ENCODE data around the gene ITGA3. TPM values are rescaled to one million over a fixed set of nuclear protein-coding genes. Genes with fewer than 3 reads are reported as not detected.

Gene ITGA3
- total RNA-seq, 1 experiment from 2014 or later = 392 TPM

DNA sequence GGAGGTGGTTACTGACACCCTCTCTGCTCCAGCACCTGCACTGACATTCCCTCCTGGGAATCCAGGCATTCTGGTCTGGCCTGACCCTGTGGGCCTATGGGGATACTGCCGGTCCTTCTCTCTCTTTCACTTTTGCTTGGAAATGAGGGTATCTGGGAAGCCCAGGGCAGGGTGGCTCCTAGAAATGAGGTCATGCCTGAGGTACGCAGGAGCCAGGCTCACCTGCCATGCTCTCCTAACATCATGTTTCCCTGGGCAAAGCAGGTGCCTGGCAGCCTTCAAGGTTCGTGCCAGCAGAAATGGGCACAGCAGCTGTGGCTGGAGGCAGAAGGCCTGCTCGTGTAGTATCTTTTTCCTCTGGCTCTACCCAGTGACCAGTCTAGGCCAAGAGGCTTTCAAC lies 3.3 kb downstream of the ITGA3 start:
- TF ChIP-seq ZNF274 (IDR thresholded peaks at IDR 0.05; ENCODE audit: low read depth, low read length) = no peak
- no peak for TF ChIP-seq EZH2phosphoT487 (IDR thresholded peaks at IDR 0.05; ENCODE audit: borderline replicate concordance)
- TF ChIP-seq ELF1 (IDR thresholded peaks at IDR 0.05; ENCODE audit: borderline replicate concordance, low read depth) = no peak
- TF ChIP-seq SIN3A (IDR thresholded peaks at IDR 0.05; ENCODE audit: low read depth) = no peak
- TF ChIP-seq JUND (IDR thresholded peaks at IDR 0.05) = no peak
- no peak for TF ChIP-seq REST (IDR thresholded peaks at IDR 0.05; ENCODE audit: low read depth)
- no peak for TF ChIP-seq EGR1 (IDR thresholded peaks at IDR 0.05; ENCODE audit: low read depth)
- no peak for TF ChIP-seq POLR2A (IDR thresholded peaks at IDR 0.05; ENCODE audit: borderline replicate concordance, extremely low read depth, insufficient read depth, insufficient read length)
- TF ChIP-seq CBX3 (IDR thresholded peaks at IDR 0.05; ENCODE audit: low read depth) = no peak
- TF ChIP-seq YY1 (IDR thresholded peaks at IDR 0.05; ENCODE audit: extremely low read depth, insufficient replicate concordance, low read depth, low read length) = no peak
- TF ChIP-seq RAD21 (IDR thresholded peaks at IDR 0.05; ENCODE audit: low read depth) = no peak
- TF ChIP-seq EZH2 (IDR thresholded peaks at IDR 0.05) = no peak
- Histone ChIP-seq H3K9me3 (ENCODE audit: control insufficient read depth in 1 of 2, insufficient read depth in 1 of 2, low read depth in 1 of 2, low read length in 2 of 2) (no peaks in the 10 kb centered on the region), H3K9me2 (ENCODE audit: insufficient read depth) (no peaks in the 10 kb centered on the region), H3K9ac (ENCODE audit: low read length) (peak overlapping the region; percentile 82), H3K79me2 (ENCODE audit: insufficient read depth, low read length) (peaks cover 84% of the 10 kb centered on the region), H3K27me3 (ENCODE audit: insufficient read depth, low read length) (no peaks in the 10 kb centered on the region), H3K4me3 (replicated peaks in 1 of 2; ENCODE audit: low read depth in 1 of 2, low read length in 2 of 2) (peak overlapping the region; percentile 15 to 50), H2AFZ (ENCODE audit: low read depth, low read length, poor library complexity, severe bottlenecking) (no peak overlapping the region), H3K4me2 (ENCODE audit: low read length) (peak overlapping the region; percentile 87), H3K4me1 (ENCODE audit: control insufficient read depth in 1 of 2, insufficient read depth in 2 of 2, low read length in 2 of 2) (peaks cover 75 to 86% of the 10 kb centered on the region in 2 experiments), H3K27ac (ENCODE audit: low read depth, low read length) (peak overlapping the region; percentile 93), H3K36me3 (ENCODE audit: control insufficient read depth in 1 of 2, insufficient read depth in 2 of 2, low read length in 2 of 2) (peaks cover 0 to 12% of the 10 kb centered on the region in 2 experiments; a peak in 1 of 4 replicates), H4K20me1 (ENCODE audit: insufficient read depth) (no peaks in the 10 kb centered on the region)
- ATAC-seq (no peak), DNase-seq (ENCODE audit: low read depth, low spot score) (no peak)
- RAD21 ChIA-PET (ENCODE audit: low non-redundant PET in 1 of 2, low total read pairs in 2 of 2, uncharacterized antibody in 2 of 2, unreplicated experiment in 2 of 2) = interaction anchor here in 1 of 2 experiments (1.6 to 1.9 kb wide), 2 partner anchors 24 to 31 kb away, joined by 4 to 5 read pairs; no protein-coding TSS in a partner anchor
- BruUV-seq (replicated peaks) = no TSS peak
- CTCF ChIA-PET = interaction anchor here (1.2 to 3.9 kb wide), 3 partner anchors 19 to 31 kb away, joined by 4 to 22 read pairs (median 21); no protein-coding TSS in a partner anchor
- POLR2A ChIA-PET = interaction anchor here (1.6 to 7.3 kb wide), 3 partner anchors 24 to 31 kb away, joined by 4 to 65 read pairs (median 16); no protein-coding TSS in a partner anchor
- intact Hi-C loops (cut with micrococcal nuclease) = no loop called here
